Effector memory CD8-positive, alpha-beta T cell (primary cell): Measurements from ENCODE around the gene NDFIP1.
"Not testable (repeated sequence)": the region's sequence is repeated elsewhere in the genome, so short reads cannot be mapped to it uniquely, and the experiment has no call there.

ENCODE experiments used
- ATAC-seq: fragments of 150-1000 bp; cut with Tn5 transposase; replicated peaks from 2 replicates; pipeline ENCODE4 v1.10.0; 2021; ENCODE audit warnings: mild to moderate bottlenecking, moderate library complexity
- DNase-seq, 3 experiments: peaks; one replicate each; pipeline ENCODE4 v3.0.0; 2021
- H3K27ac Mint-ChIP-seq, 2 donors: one replicate each; pipeline ENCODE4 v1.8.0; 2022; ENCODE audit warnings: mild to moderate bottlenecking in 2 of 2, mixed read lengths in 2 of 2, moderate library complexity in 2 of 2
- H3K27me3 Mint-ChIP-seq, 2 donors: one replicate each; pipeline ENCODE4 v1.8.0; 2022; ENCODE audit warnings: mixed read lengths in 2 of 2
- H3K36me3 Mint-ChIP-seq: one replicate; pipeline ENCODE4 v1.8.0; 2022; ENCODE audit warnings: mild to moderate bottlenecking, moderate library complexity, mixed read lengths; ENCODE audit not compliant: insufficient read depth
- H3K4me1 Mint-ChIP-seq, 2 donors: one replicate each; pipeline ENCODE4 v1.8.0; 2022; ENCODE audit warnings: low read depth in 2 of 2, mixed read lengths in 2 of 2
- H3K4me3 Mint-ChIP-seq, 2 donors: one replicate each; pipeline ENCODE4 v1.8.0; 2022; ENCODE audit warnings: mild to moderate bottlenecking in 2 of 2, mixed read lengths in 2 of 2, moderate library complexity in 2 of 2
- H3K9me3 Mint-ChIP-seq, 2 donors: one replicate each; pipeline ENCODE4 v1.8.0; 2022; ENCODE audit warnings: mixed read lengths in 2 of 2

Gene NDFIP1

DNA sequence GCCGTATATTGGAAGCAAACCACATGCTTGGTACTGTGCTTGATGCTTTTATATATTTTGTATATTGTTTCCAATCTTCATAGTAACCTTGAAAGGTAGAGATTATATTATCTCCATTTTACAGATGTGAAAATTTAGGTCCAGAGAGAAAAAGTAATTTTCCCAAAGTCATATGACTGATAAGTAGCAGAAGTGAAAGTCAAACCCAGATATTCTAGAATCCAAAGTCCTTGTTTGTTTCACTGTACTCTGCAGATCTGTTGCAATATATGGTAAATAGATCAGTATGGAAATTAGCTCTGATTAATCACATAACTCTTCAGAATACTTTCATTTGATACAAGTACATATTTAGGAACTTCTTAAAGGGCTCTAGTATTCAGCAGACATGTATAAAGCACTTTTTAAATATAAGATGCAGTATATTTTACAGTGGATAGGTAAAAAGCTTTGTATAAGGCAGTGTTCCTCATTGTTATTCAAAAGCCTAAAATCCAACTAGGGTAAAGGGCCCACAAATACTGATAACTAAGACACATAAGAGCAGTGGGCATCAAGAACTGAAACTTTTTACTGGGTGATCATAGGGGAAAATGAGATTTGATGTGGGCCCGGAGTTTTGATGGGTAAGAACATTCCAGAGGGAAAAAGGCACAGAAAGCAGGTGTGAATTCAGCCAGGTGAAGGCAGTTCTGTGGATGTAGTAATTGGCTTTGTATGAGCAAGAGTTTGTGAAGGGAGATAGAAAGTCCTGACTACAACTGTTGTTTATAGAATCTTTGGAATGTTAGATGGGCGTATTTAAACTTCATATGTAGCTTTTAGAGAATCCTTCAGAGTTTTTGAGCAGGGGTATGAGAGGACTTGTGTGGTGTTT, 25.0 kb downstream of the NDFIP1 start:
- H3K27ac Mint-ChIP-seq = no peak overlapping the region
- no peak overlapping the region for H3K4me3 Mint-ChIP-seq
- no peak for ATAC-seq
- H3K27me3 Mint-ChIP-seq = no peaks in the 10 kb centered on the region
- H3K36me3 Mint-ChIP-seq = peaks cover 41% of the 10 kb centered on the region
- no peaks in the 10 kb centered on the region for H3K9me3 Mint-ChIP-seq
- DNase-seq = no peak
- peaks cover 12 to 30% of the 10 kb centered on the region in 2 donors for H3K4me1 Mint-ChIP-seq

DNA sequence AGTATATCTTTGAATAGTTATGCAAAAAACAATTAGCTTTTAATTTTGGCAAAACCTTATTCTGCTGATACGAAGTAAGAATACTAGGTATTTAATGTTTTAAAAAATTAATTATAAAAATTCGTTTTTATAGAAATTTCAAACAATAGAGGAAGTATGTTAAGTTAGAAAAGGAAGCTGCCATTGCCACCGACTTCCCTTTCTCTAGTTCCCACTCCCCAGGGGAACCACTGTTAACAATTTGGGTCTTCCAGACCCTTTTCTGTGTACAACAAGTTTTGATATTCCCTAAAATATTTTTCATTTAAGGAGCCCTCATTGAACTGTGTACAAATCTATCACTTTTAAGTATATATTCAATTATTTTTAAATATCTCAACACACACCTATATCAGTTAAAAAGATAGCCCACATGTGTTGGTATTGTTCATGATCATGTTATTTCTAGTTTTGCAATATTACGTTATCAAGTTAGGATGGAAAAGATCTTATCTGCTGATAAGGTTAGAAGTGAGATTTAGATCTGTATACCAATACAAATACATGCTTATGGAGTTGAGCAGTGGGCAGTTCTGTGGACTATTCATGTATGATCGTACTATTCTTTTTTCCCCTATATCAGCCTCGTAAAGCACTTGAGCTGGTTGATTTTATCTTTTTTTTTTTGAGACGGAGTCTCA, 25.9 kb downstream of the NDFIP1 start:
- no peak overlapping the region for H3K4me3 Mint-ChIP-seq
- H3K27me3 Mint-ChIP-seq = no peaks in the 10 kb centered on the region
- DNase-seq = no peak
- no peak for ATAC-seq
- H3K27ac Mint-ChIP-seq = peak overlapping the region; percentile 23 to 65
- peaks cover 50% of the 10 kb centered on the region for H3K36me3 Mint-ChIP-seq
- H3K9me3 Mint-ChIP-seq = no peaks in the 10 kb centered on the region
- H3K4me1 Mint-ChIP-seq = peaks cover 3 to 21% of the 10 kb centered on the region in 2 donors

DNA sequence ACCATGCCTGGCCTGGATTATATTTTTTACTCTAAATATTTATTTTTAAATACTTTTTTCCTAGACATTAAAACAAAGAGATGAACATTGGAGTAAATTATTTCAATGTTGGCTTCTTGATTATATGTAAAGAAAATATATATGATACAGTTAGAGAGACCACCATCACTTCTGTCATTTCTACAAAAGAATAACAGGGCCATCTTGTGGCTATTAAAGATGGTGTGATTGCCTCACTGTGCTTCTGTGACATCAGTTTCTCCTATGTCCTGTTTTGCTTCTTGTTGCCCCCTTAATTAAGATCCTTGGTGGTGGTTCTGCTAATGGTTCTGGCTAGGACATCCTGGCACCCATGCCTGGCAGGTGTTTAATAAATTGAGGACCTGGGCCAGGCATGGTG, 32.9 kb downstream of the NDFIP1 start:
- Mint-ChIP-seq H3K27ac (peak overlapping the region in 1 of 2 donors; percentile 12), H3K4me1 (peaks cover 0 to 3% of the 10 kb centered on the region in 2 donors), H3K36me3 (peaks cover 66% of the 10 kb centered on the region), H3K4me3 (no peak overlapping the region), H3K9me3 (no peaks in the 10 kb centered on the region), H3K27me3 (no peaks in the 10 kb centered on the region)
- DNase-seq = no peak
- ATAC-seq = no peak

DNA sequence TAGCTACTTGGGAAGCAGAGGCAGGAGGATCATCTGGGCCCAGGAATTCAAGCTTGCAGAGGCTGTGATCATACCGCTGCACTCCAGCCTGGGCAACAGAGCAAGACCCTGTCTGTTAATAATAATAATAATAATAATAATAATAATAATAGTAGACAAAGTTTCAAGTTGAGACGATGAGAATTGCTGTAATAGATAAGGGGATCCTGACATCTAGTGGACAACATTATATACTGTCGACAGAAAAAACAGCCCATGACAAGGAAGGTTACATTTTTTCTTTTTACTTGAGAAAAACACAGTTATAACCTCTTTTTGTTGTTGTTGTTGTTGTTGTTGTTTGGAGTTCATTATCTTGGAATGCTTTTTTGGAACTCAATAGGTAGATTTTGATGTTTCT, 35.3 kb downstream of the NDFIP1 start:
- H3K36me3 Mint-ChIP-seq = peaks cover 70% of the 10 kb centered on the region
- ATAC-seq = peak; percentile 49

DNA sequence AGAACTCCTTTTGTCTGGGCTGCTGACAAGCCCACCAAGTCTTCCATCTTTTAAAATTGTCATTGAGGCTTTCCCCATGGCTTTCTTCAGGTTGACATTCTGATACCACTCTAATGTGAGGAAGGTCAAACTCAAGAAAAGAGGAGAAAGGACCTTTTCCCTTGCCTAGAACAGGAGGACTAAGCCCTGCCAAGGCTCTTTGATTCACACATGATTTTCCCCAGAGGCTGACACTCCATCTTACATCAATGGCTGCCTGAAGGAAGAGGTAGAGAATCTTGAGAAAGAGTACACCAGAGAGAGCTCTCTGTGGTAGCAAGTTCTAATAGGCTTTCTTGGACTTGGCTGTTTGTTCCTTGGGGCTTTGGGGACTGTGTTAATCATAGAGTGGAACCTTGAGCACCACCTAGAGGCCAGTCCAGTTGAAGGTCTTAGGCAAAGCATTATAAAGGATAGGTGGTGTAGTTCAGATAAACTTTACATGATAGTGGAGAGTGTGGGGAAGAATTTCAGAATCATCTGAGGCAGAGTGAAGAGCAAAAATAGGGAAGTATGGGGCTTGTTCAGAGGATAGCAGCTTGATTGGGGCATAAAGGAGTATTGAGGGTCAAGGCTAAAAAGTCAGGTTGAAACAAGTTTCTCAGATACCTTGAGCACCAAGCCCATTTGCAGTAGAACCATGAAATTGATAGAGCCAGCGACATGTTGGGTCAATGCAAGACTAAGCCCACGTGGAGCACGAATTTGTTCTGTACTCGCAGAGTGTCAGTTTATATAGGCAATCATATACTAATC, 36.7 kb downstream of the NDFIP1 start:
- H3K4me1 Mint-ChIP-seq = no peaks in the 10 kb centered on the region
- DNase-seq (peak; percentile 42 to 59 (median 51)), ATAC-seq (peak; percentile 87)
- H3K27me3 Mint-ChIP-seq = no peaks in the 10 kb centered on the region
- no peak overlapping the region for H3K4me3 Mint-ChIP-seq
- H3K9me3 Mint-ChIP-seq = no peaks in the 10 kb centered on the region
- peaks cover 66% of the 10 kb centered on the region for H3K36me3 Mint-ChIP-seq
- H3K27ac Mint-ChIP-seq = no peak overlapping the region

More for the DNA sequence above, 35.3 kb downstream of the NDFIP1 start:
- no peaks in the 10 kb centered on the region for H3K4me1 Mint-ChIP-seq
- no peak overlapping the region for H3K4me3 Mint-ChIP-seq
- peak in 1 of 3 experiments; percentile 13 for DNase-seq
- H3K27me3 Mint-ChIP-seq = no peaks in the 10 kb centered on the region
- no peak overlapping the region for H3K27ac Mint-ChIP-seq
- H3K9me3 Mint-ChIP-seq = no peaks in the 10 kb centered on the region

DNA sequence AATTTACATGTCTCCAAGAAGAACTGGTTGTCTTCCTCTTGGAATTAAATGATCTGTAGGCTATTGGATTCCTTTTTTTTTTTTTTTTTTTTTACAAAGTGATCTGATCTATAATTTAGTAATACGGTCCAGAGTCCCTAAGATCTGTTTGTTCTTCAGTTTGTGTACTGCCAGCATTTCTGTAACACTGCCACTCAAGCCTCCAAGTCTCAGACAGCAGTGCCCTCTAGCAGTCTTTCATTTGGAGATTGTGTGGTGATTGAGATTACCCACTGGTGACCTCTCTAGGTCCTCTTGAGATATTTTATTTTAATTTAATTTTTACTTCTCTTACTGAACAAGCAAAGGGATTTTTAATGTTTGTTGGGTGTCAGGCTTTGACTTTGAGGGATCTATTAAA, 40.8 kb downstream of the NDFIP1 start:
- Mint-ChIP-seq H3K4me3 (no peak overlapping the region), H3K9me3 (no peaks in the 10 kb centered on the region), H3K27me3 (no peaks in the 10 kb centered on the region), H3K36me3 (peaks cover 40% of the 10 kb centered on the region), H3K4me1 (no peaks in the 10 kb centered on the region), H3K27ac (no peak overlapping the region)
- no peak for ATAC-seq
- no peak for DNase-seq

DNA sequence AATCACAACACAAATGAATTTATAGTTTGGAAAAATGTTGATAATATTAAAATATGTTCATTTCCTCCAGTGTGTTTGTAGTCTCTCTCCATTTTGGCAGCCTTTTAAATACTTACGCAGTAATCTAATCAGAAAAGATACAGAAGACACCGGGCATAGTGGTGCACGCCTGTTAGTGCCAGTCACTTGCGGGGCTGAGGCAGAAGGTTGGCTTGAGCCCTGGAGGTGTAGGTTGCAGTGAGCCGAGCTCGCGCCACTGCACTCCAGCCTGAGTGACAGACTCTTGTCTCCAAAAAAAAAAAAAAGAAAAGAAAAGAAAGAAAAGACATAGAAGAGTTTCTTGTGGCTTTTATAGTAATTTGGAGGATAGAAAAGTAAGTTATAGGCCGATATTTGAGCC, 41.9 kb downstream of the NDFIP1 start:
- no peak for DNase-seq
- H3K36me3 Mint-ChIP-seq = peaks cover 42% of the 10 kb centered on the region
- H3K4me1 Mint-ChIP-seq = no peaks in the 10 kb centered on the region
- no peaks in the 10 kb centered on the region for H3K27me3 Mint-ChIP-seq
- ATAC-seq = no peak
- no peak overlapping the region for H3K4me3 Mint-ChIP-seq
- H3K27ac Mint-ChIP-seq = peak overlapping the region in 1 of 2 donors; percentile 38
- H3K9me3 Mint-ChIP-seq = no peaks in the 10 kb centered on the region

DNA sequence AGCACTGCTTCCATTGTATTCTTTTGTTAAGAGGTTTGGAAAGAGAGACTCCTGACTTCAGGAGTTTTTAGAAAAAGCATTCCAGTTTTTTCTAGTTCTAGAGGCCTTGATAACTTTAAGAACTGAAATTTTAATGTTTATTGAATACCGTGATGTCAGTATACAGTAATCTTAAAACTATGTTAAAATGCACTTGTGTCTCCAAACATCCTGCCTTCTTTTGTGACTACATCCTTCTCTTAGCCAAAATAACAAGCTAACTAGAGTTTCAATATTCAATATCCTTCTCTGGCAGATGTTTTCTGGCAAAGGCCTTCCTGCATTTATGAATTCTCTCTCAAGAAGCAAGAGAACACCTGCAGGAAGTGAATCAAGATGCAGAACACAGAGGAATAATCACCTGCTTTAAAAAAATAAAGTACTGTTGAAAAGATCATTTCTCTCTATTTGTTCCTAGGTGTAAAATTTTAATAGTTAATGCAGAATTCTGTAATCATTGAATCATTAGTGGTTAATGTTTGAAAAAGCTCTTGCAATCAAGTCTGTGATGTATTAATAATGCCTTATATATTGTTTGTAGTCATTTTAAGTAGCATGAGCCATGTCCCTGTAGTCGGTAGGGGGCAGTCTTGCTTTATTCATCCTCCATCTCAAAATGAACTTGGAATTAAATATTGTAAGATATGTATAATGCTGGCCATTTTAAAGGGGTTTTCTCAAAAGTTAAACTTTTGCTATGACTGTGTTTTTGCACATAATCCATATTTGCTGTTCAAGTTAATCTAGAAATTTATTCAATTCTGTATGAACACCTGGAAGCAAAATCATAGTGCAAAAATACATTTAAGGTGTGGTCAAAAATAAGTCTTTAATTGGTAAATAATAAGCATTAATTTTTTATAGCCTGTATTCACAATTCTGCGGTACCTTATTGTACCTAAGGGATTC, 43.1 kb downstream of the NDFIP1 start:
- H3K27me3 Mint-ChIP-seq = no peaks in the 10 kb centered on the region
- H3K9me3 Mint-ChIP-seq = no peaks in the 10 kb centered on the region

DNA sequence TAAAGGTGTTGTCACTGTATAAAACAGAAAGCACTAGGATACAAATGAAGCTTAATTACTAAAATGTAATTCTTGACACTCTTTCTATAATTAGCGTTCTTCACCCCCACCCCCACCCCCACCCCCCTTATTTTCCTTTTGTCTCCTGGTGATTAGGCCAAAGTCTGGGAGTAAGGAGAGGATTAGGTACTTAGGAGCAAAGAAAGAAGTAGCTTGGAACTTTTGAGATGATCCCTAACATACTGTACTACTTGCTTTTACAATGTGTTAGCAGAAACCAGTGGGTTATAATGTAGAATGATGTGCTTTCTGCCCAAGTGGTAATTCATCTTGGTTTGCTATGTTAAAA, 43.8 kb downstream of the NDFIP1 start:
- Mint-ChIP-seq H3K36me3 (peaks cover 30% of the 10 kb centered on the region), H3K27me3 (no peaks in the 10 kb centered on the region), H3K27ac (no peak overlapping the region), H3K4me3 (no peak overlapping the region), H3K4me1 (no peaks in the 10 kb centered on the region), H3K9me3 (no peaks in the 10 kb centered on the region)
- ATAC-seq (no peak), DNase-seq (no peak)

More for the DNA sequence above, 43.1 kb downstream of the NDFIP1 start:
- Mint-ChIP-seq H3K4me3 (no peak overlapping the region), H3K36me3 (peaks cover 36% of the 10 kb centered on the region), H3K27ac (no peak overlapping the region), H3K4me1 (no peaks in the 10 kb centered on the region)
- DNase-seq (peak; percentile 59 to 64 (median 59)), ATAC-seq (peak; percentile 66)

DNA sequence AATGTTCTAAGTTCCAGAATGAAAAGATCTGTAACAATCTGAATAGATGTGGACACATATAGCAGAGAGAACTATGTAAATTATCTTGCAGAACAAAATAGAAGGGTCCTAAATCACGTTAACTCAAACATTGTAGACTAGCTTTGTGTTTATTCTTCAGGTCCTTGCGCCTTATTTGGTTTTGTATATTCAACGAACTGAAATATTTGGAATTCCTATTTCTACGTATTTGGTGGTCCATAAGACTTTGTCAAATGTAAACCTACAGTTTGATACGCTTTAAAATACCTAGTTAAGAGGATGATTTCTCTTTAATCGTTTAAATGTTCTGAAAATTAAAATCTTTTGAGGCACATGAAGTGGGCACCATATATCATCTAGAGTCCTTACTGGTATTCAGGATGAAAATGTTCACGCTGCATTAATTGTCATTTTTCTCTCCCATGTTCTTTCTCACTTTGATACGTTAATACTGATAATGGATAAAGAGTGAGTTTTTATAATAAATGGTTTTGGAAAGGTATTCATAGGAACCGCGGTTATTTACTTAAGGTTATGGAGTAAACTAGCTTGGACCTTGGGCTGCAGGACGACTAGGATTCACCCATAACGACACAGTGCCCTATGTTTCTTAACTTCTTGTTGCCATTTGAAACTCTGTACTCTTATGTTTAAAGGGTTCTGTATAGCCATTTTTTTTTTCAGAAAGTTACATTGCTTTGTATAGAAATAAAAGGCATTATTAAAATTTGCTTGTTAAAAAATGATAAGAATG, 45.3 kb downstream of the NDFIP1 start:
- no peak overlapping the region for H3K27ac Mint-ChIP-seq
- H3K36me3 Mint-ChIP-seq = peaks cover 22% of the 10 kb centered on the region
- H3K4me1 Mint-ChIP-seq = no peaks in the 10 kb centered on the region
- DNase-seq (no peak), ATAC-seq (no peak)
- no peaks in the 10 kb centered on the region for H3K27me3 Mint-ChIP-seq
- no peaks in the 10 kb centered on the region for H3K9me3 Mint-ChIP-seq
- H3K4me3 Mint-ChIP-seq = no peak overlapping the region

DNA sequence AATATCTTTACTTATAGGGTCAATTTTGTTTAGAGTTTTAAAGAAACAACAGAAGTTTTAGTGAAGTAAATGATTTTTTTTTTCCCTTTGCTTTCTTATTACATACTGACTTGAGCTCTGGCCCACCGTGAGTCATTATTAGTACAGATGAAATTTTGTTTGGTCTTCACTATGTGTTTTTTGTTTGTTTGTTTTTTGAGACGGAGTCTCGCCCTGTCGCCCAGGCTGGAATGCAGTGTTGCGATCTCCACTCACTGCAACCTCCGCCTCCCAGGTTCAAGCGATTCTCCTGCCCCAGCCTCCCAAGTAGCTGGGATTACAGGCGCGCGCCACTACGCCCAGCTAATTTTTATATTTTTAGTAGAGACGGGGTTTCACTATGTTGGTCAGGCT, 45.9 kb downstream of the NDFIP1 start:
- not testable (repeated sequence) for H3K27ac Mint-ChIP-seq

DNA sequence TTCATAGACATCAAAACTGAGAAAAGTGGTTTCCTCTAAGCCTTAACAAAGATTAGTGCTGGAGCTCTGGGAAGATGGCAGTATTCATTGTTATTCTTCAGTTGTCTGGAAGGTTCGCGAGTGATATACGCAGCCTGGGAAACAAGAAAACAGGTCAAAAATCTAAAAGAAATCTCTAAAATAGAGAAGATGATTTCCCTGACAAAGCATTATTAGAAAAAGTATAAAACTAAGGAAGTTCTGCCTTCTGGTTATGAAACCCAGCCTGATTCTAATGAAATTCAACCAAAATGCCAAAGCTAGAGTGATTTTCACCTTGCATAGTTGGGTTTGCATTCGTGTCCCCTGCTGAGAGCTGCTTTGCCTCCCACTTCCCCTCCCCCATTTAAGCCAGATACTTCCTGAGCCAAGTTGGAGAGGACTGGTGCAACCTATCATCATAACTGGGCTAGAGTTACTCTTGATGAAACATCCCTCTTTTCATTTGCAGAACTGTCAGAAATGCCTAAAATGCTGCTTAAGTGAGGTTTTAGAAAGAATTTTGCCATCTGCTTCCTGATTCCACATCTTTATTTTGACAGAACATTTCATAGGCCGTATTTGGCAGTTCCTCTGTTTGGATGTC, 48.4 kb downstream of the NDFIP1 start:
- Mint-ChIP-seq H3K27me3 (no peaks in the 10 kb centered on the region), H3K9me3 (no peaks in the 10 kb centered on the region), H3K27ac (no peak overlapping the region), H3K4me3 (no peak overlapping the region), H3K36me3 (peaks cover 10% of the 10 kb centered on the region), H3K4me1 (no peaks in the 10 kb centered on the region)
- ATAC-seq (no peak), DNase-seq (no peak)

More for the DNA sequence above, 45.9 kb downstream of the NDFIP1 start:
- H3K27me3 Mint-ChIP-seq, DNase-seq, H3K4me3 Mint-ChIP-seq, H3K4me1 Mint-ChIP-seq, H3K9me3 Mint-ChIP-seq, ATAC-seq: not testable (repeated sequence)
- H3K36me3 Mint-ChIP-seq = peaks cover 19% of the 10 kb centered on the region
